Frontal cortex (tissue), 4 donors: ENCODE data around the gene GBGT1. TPM values are rescaled to one million over a fixed set of nuclear protein-coding genes. Genes with fewer than 3 reads are reported as not detected.

ENCODE experiments used
- DNase-seq, 2 donors: peaks; one replicate each; pipeline ENCODE4 v3.0.0; 2012; ENCODE audit warnings: low spot score in 2 of 2
- FAIRE-seq: peaks from 2 replicates; lab custom pipeline; 2012; peaks lifted over from hg19 to GRCh38; lab: Jason Lieb, UNC
- total RNA-seq: library from RNA; depleted of rRNA; stranded (reverse); fragments of >200 nt; gene quantifications from one replicate; pipeline ENCODE4 v1.2.3, GENCODE V29; 2014
- donor health status: control.
- donor health status: control.
- donor health status: control.

The GBGT1 gene
- total RNA-seq, 1 donor from 2014 or later: 2.0 TPM

DNA sequence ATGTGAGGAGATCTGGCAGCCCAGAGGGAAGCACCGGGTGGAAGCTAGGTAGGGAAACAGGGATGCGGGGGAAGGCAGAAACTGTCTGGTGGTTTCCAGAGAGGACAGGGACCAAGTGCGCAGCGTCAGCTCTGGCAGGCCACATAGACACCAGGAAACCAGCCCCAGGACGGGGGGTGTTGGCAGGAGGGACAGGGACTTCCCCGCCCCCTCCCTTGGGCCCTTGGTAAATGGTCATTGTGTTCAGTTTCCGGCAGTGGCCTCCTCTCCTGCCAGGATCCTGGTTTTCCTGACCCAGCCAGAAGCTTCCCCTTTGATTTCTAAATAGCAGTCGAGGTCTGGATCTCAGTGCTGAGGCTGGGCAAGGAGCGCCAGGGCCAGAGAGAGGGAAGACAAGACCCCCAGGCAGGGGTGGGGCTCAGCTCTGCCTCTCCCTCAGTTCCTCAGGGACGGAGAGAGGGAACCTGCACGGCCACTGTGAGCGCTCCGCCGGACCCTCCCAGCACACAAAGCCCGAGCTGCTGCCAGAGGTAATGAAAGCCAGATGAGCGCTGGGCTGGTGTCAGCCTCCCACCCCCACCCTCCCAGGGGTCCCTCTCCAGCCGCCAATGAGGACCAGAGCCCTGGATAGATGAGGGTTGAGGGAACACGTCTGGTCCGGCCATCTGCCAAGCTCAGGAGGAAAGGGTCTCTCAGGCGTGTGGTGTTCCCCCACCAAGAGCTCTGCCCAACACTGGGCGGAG, 44.4 kb downstream of the GBGT1 start:
- no peak for FAIRE-seq
- DNase-seq: peak in 1 of 2 donors; percentile 79

DNA sequence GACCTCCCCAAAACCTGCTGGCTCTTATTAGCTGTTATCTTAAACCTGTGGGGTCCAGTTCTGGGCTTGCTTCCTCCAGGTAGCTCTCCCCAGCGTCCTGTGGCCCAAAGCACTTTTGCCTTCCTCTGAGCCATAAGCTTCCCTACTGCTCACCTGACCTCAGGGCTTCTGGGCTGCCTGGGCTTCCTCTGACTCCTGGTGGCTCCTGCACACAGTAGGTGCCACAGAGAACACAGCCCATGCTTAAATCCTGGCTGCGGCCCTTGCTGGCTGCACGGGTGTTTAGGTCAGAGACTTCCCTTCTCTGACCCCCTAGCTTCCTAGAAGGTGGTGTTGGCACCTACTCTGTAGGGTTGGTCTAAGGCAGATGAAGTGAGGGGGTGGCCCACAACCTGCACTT, 45.1 kb downstream of the GBGT1 start:
- DNase-seq: no peak
- no peak for FAIRE-seq

DNA sequence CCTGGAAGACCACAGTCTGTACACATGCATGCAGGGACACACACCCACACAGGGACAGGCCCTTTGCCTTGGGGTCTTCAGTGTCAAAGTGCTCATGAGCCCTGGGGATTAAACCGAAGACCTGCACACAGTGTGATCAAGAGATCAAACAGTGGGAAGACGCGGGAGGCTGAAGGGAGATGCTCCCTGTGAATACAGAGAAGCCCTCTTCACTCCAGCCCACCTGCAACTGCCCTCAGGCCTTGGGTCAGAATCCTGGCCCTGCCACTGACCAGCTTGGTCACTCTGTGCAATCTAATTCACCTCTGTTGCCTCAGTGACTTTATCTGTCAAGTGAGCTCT, 45.6 kb downstream of the GBGT1 start:
- FAIRE-seq (no peak), DNase-seq (no peak)

DNA sequence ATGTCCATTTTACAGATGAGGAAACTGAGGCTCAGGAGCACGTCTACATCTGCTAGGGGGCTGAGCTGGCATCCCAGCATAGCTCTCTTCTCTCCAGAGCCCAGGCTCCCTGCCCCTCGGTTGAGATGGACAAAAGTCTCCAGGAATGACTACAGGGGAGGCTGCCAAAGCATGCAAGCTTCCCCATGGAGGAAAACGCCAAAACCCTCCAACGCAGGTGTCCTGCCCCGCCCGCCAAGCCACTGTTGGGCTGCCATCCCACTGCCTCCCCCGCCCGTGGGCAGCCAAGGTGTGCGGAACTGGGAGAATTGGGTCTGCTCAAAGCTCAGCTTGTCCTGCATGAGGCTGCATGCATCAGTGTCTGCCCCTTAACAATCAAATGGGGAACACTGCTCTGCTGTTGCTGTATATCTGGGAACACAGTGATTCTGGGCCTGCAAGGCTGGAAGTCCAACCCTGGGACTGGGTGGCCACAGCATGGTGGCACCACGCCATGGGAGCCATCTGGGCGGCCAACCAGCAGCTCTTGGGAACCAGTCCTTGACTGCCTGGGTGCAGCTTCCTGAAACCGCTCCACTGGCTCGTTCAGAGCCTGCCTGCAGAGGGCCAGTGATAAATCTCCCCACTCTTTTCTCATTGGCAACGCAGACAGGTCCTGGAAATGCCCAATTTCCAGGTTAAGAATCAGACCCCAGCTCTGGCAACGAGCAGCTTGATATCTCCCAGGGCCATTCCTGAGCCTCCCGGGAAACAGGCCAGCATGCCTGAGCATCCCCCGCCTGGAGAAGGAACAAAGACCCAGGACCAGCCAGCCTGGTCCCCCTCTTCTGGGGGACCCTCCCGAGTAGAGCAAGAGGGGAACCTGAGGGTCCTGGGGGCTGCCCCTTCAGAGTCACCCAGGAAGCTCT, 46.2 kb downstream of the GBGT1 start:
- peak in 1 of 2 donors; percentile 73 for DNase-seq
- no peak for FAIRE-seq

DNA sequence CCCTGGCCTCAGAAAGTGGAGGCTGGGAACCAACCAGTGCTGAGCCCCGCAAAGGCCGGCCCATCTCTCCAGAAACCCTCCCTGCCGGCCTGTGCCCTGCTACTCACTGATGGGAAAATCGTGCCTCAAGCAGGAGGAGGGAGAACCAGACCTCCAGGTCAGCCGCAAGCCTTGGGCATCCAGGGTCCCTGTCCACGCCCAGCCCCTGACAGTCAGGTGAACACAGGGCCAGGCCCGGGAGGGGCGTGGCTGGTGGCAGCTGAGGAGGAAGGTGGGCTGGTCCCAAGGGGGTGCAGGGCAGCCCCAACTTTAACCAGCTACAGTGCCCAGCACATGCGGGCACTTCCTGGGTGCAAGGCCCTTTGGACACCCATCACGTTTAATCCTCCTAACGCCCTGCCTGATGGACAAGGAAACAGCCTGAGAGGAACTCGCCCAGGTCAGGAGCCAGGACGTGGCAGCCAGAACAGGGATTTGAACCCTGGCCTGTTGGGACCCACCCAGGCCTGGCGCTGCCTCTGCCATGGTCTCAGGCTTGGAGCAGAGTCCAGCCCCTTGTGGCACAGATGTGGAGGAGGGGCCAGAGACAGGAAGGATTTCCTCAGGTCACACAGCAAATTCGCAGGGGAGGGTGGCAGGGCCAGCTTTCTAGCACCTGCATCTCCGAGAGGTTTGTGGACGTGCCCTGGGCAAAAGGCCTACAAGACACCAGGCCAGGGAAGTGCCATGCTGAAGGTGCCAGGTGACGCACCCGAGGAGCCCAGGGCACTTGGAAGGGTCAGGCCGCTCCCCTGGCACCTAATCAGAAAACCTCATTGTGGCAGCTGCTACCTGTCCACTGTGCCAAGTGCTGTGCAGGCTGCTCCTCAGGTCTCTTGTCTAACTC, 47.1 kb downstream of the GBGT1 start:
- DNase-seq (no peak), FAIRE-seq (no peak)

DNA sequence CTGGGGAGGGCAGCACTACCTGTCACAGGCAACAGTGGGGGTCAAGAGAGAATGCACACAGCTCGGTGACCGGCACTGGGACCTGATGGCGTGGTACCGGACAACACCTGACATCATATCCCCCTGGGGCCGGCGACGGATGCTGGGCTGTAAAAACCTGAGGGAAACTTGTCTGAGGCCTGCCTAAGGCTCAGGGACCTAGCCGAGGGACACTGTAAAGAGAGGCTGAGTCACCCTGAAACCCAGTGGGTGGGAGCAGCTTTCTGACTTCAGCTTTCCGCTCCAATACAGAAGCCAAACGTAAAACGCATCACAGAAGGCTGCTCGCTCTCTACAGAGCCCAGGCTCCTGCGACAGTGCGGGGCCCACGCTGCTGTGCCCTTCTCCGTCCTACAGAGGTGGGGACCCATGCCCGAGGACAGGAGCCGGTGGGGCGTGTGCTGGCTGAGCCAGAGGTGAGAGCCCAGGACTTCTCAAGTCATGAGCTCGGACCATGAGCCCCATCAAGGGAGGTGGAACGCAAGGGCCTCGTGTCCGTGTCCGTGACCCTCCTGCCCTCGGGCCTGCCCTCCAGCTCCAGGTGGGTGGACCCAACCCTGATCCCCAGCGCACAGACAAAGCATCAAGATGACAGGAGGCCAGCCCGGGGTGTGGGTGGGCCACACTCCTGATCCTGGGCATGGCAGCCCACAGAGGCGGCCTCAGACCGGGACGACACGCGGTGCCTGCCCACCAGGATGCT, 47.9 kb downstream of the GBGT1 start:
- DNase-seq (no peak), FAIRE-seq (no peak)

DNA sequence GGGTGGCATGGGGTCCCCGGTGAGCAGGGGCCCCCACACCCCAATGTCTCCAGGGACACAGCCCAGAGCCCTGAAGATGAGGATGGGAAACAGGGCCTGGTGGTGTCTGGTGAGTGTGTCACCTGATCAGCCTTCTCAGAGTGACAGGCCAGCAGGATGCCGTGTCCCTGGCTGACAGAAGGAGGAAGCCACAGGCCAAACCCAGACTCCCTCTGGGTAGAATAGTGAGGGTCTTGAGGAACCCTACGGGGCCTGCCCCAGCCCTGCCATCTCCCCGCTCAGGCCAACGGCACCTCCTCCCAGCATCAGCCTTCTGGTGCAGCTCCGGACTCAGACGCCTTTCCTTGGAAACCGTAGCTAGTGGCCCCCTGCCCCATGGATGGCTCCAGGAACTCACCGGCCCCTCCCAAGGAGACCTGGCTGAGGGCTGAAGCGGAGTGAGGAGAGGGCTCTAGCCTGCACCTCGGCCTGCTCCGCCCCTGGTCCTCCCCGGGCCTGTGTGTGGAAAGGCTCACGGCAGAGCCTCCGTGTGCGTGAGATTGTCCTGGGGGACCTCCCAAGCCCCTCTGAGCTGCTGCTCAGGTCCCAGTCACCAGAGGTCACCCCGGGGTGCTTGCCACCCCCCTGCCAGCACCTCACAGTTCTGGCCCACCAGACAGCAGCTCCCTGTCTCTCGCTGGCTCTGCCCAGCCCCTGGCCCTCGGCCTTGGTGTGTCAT, 48.7 kb downstream of the GBGT1 start:
- DNase-seq (no peak), FAIRE-seq (no peak)

DNA sequence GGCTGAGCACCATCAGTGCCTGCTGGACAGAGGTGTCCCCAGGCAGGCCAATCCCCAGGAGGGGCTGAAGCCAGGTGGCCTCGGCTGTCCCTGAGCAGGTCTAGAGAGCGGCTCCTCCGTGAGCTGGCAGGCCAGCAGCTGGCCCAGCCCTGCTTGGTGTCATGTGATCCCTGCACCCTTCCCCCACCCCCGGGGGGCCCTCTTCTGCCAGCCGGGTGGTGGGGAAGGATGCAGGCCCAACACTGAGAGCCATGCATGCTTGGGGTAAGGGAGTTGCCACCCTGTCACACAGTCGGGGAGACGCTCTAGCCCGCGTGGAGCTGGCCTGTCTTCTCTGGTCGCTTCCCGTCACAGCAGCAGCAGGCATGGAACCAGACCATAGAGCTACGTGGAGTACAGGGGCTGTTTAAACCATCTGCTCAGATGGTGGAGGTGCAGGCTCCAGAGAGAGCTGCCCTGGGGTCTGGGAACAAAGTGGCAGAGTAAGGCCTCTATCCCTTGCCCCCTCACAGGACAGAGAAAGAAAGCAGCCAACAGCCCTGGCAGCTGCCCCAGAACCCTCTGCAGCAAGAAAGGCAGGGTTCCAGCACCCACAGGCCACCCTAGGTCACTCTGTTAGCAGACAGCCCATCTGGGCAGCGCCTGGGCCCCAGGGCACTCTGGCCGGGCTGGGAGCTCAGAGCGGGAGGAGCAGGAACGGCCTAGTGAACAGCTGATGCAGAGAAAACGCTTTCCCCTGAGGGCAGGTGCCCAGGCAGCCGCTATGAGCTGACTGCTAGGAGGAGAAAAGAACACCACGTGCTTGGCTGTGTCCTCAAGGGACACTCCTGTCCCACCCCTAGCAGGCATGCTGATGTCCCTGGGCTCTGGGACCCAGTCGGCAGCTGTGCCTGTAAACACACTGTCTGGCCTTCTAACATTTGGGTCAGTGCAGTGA, 49.5 kb downstream of the GBGT1 start:
- DNase-seq: peak in 1 of 2 donors; percentile 63
- no peak for FAIRE-seq

DNA sequence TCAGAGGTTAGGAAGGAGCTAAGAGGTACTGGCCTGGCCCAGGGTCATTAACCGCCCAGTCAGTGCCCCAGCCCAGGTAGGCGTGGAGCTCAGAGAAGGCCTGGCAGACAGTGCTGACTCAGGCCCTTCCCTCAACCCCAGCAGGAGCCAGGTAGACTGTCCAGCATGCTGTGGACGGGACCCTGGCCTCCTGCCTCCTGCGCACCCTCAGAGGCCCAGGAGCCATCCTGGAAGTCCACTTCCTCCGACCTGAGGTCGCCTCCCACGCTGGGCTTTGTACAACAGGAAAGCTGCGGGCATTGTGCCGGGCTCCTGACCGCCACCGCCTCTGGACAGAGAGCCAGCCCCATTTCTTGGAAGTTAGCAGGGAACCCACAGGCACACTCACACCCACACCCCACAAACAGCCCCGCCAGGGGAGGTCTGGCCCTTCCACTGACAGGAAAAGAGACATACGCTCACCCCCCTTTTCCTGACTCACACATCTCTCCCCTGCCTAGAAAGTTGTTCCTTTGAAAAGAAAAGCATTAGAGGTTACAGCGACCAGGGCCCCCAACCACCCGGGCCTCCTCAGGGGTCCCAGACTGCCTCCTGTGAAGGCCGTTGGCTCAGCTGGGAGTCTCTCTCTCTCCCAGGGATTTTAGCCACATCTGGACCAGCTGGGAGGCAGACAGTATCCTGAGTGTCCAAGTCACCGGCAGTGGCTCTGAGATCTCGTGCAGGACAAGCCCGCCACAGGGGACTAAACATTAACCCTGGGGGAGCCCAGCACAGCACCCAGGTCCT, 50.4 kb downstream of the GBGT1 start:
- FAIRE-seq (no peak), DNase-seq (no peak)

DNA sequence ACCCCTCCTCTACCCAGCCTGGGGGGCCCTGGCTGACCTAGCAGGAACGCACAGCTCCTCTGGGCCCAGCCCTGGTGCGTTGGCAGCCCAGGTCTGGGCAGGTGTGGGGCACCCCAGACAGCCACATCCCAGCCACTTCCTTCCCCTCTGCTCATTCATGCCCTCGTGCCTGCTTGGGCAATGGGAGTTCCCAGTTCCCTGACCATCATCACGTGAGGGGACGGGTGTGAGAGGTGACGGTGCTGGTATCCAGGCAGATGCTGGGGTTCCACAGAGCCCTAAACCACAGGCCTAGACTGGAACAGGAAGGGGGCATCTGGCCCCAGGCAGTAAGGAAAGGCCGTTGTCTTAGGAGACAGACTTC, 51.1 kb downstream of the GBGT1 start:
- DNase-seq (no peak), FAIRE-seq (no peak)

DNA sequence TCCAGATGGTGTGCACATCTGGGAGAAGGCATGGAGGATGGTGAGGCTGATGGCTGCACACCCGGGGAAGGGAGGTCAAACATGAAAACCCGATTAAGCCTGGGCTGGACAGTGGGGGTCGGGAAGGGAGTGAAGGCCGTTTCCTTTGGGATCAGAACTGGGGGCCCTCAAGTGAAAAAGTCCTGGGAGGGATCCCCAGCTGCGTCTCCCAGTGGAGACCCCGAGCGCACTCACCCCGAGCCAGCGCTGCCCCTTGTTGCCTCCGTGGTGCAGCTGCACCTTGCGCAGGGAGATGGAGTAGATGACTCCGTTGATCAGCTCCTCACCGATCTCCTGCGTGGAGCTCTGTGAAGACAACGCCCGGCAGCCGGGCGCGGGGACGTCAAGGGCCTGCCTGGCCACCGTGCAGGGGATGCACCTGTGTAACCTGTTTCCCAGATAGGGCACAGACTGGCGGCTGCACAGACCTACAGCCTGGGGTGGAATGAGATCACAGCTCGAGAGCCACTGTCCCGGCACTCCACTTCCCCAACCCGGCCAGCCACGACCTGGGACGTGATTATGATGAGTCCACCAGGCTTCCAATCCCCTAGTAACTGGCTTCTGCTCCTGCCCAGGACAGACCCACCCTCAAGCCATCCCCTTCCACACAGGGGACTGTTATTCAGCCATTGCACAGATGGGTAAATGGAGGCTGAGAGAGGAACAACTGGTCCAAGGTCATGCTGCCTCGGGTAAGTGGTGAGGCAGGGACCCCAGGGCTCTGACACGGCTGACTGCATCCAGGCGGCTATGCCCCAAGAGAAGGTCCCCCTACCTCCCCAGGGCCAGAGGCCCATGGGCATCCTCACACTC, 51.7 kb downstream of the GBGT1 start:
- FAIRE-seq (no peak), DNase-seq (no peak)

DNA sequence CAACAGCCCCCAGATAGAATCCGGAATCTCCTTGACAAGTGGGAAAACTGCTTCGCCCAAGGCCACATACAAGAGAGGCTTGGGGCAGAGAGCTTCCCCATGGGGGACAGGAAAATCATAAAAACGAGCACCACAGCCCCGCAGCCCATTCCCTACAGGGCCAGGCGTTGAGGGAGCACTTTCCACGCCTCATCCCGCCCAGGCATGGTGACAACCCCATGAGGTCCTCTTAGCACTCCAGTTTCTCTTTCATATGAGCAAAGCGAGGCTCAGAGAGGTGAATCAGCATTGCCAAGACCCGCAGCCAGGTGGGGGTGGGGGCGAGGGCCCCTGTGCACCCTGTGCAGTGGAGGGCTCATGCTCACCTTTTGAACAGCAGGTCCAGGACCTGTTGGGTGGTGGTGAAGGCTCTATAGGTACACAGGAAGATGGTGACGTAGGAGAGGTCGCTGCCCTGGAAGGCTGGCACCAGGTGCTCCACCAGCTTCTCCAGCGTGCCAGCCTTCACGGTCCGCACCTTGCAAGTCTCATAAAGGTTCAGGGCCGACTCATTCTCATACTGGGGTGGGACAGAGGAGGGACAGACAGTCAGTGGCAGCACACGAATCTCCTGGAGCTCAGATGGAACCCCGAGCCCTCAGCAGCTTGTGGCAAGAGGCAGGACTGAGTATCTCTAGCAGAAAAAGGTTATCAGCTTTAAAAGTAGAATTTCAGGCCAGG, 53.6 kb downstream of the GBGT1 start:
- DNase-seq (no peak), FAIRE-seq (no peak)

DNA sequence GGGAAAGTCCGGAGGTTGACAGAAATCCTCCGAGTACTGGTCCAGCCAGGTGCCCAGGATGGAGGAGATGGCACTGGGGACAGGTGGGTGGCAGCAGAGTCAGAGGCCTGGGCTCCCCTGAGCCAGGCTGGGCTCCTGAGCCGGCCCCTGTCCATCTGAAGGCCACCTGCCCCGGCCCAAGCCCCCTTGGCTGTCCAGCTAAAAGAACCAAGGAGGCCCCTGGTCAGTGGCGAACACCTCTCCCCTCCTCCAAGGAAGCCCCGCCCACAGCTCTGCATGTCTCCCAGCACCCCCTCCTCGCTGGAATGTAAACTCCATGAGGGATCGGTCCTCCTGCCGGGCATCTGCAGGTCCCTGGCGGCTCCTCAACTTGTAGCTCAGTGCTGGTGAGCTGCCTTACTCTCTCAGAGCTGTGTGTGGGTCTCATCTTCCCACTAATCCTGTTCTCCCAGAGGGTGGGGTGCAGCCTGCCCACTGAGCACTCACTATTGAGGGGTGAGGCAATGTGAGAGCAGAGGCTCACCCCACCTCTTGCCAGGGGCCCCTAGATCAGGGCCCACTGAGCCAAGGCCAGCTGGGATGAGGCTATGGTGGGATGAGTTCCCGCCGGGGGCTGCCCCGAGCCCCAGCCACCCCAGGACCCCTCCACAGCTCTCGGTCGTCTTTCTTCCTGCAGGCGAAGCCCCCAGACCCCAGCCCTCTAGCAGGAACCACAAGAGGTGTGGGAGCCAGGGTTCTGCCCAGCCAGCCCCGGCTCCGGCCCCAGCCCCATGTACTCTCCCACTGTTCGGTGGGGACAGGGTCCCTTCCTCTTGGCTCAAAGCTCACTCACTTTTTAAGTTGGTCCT, 54.7 kb downstream of the GBGT1 start:
- no peak for DNase-seq
- no peak for FAIRE-seq

DNA sequence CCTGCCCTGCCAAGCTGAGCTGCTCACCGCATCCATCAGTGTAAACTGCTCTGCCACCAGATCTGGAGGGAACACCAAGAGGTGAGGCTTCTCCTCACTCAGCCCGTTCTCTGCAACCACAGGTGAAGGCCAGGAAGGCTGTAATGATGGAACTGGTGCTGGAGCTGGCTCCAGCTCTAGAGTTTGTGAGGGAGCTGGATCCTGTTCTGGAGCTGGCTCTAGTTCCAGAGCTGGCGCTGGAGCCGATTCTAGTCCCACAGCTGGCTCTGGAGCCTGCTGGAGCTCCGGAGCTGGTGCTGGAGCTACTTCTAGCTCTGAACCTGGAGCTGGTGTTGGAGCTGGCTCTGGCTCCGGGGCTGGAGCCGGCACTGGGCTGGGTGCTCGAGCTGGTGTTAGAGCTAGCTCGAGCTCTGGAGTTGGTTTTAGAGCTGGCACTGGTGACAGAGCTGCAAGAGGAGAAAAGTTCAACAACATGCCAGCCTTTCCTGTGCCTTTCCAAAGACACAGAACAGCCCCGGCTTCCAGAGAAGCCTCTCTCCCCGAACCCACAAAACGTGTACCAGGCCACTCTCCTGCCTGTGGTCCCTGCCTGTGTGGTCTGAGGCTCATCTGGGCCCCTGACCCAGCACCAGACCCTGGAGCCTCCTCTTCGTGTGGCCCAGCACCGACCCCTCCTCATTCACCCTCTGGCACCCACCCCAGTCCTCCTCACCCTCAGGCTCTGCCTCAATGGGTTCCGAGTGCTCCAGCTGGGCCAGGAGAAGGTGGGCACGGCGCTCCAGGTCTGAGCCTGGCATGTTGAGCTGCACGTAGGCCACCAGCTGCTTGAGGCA, 55.5 kb downstream of the GBGT1 start:
- no peak for FAIRE-seq
- no peak for DNase-seq
